ENCODE measurements around the gene TFCP2L1.
"Not testable (repeated sequence)": the region's sequence is repeated elsewhere in the genome, so short reads cannot be mapped to it uniquely, and the experiment has no call there.

TFCP2L1 gene

GRCh38 chr2:121279476-121280220 is 5.4 kb downstream of the TFCP2L1 start:
- Histone ChIP-seq H3K9me3 (ENCODE audit: severe bottlenecking) (no peaks in the 10 kb centered on the region), H3K36me3 (ENCODE audit: low read depth) (no peaks in the 10 kb centered on the region), H3K4me3 (ENCODE audit: severe bottlenecking) (no peak overlapping the region), H3K27ac (ENCODE audit: poor library complexity, severe bottlenecking) (no peak overlapping the region), H3K4me1 (ENCODE audit: insufficient read depth, poor library complexity, severe bottlenecking) (peaks cover 13% of the 10 kb centered on the region), H3K27me3 (ENCODE audit: insufficient read depth, poor library complexity, severe bottlenecking) (no peaks in the 10 kb centered on the region)
- no peak for DNase-seq (ENCODE audit: low spot score)
- TF ChIP-seq CTCF (IDR thresholded peaks at IDR 0.05; ENCODE audit: poor library complexity, severe bottlenecking), result no peak
- no peak for ATAC-seq (ENCODE audit: low read depth)

GRCh38 chr2:121276341-121276740 is 8.7 kb downstream of the TFCP2L1 start:
- Histone ChIP-seq H3K4me3 (ENCODE audit: severe bottlenecking) (no peak overlapping the region), H3K4me1 (ENCODE audit: insufficient read depth, poor library complexity, severe bottlenecking) (no peaks in the 10 kb centered on the region), H3K9me3 (ENCODE audit: severe bottlenecking) (no peaks in the 10 kb centered on the region), H3K27me3 (ENCODE audit: insufficient read depth, poor library complexity, severe bottlenecking) (no peaks in the 10 kb centered on the region), H3K27ac (ENCODE audit: poor library complexity, severe bottlenecking) (no peak overlapping the region), H3K36me3 (ENCODE audit: low read depth) (no peaks in the 10 kb centered on the region)
- no peak for TF ChIP-seq CTCF (IDR thresholded peaks at IDR 0.05; ENCODE audit: poor library complexity, severe bottlenecking)
- ATAC-seq (ENCODE audit: low read depth) (no peak), DNase-seq (ENCODE audit: low spot score) (no peak)

GRCh38 chr2:121273116-121273515 is 11.9 kb downstream of the TFCP2L1 start:
- Histone ChIP-seq H3K27me3 (ENCODE audit: insufficient read depth, poor library complexity, severe bottlenecking) (no peaks in the 10 kb centered on the region), H3K4me3 (ENCODE audit: severe bottlenecking) (no peak overlapping the region), H3K27ac (ENCODE audit: poor library complexity, severe bottlenecking) (no peak overlapping the region), H3K9me3 (ENCODE audit: severe bottlenecking) (no peaks in the 10 kb centered on the region), H3K36me3 (ENCODE audit: low read depth) (no peaks in the 10 kb centered on the region), H3K4me1 (ENCODE audit: insufficient read depth, poor library complexity, severe bottlenecking) (no peaks in the 10 kb centered on the region)
- ATAC-seq (ENCODE audit: low read depth), result no peak
- TF ChIP-seq CTCF (IDR thresholded peaks at IDR 0.05; ENCODE audit: poor library complexity, severe bottlenecking), result no peak
- no peak for DNase-seq (ENCODE audit: low spot score)

DNA sequence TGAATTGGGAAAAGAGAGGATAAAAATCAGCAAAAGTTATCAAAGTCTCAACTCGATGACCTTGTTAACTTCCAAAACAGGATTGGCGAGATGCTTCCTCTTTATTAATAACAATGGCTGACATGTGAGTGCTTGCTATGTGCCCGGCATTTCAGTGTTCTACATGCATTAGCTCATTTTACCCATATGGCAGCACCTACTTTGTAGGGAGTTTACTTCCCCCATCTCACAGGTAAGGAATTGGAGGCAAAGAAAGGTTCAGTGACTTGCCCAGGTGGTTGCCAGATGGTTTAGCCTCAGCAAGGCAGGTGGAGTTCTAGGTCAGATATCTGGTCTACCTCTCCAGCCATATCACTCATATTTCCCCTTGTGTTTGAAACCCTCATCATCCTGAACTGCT is 12.4 kb downstream of the TFCP2L1 start:
- no peaks in the 10 kb centered on the region for H3K27me3 ChIP-seq (ENCODE audit: insufficient read depth, poor library complexity, severe bottlenecking)
- H3K27ac ChIP-seq (ENCODE audit: poor library complexity, severe bottlenecking), result no peak overlapping the region
- no peak for ATAC-seq (ENCODE audit: low read depth)
- H3K4me3 ChIP-seq (ENCODE audit: severe bottlenecking), result no peak overlapping the region
- H3K9me3 ChIP-seq (ENCODE audit: severe bottlenecking), result no peaks in the 10 kb centered on the region
- H3K4me1 ChIP-seq (ENCODE audit: insufficient read depth, poor library complexity, severe bottlenecking), result no peaks in the 10 kb centered on the region
- no peak for TF ChIP-seq CTCF (IDR thresholded peaks at IDR 0.05; ENCODE audit: poor library complexity, severe bottlenecking)
- no peak for DNase-seq (ENCODE audit: low spot score)
- no peaks in the 10 kb centered on the region for H3K36me3 ChIP-seq (ENCODE audit: low read depth)

DNA sequence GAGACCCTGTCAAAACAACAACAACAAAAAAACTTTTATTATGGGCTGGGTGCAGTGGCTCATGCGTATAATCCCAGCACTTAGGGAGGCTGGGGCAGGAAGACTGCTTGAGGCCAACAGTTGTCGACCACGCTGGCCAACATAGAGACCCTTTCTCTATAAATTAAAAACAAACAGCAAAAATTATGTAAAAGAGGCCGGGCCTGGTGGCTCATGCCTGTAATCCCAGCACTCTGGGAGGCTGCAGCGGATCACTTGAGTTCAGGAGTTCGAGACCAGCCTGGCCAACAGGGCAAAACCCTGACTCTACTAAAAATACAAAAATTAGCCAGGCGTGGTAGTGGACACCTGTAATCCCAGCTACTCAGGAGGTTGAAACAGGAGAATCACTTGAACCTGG is 15.6 kb downstream of the TFCP2L1 start:
- not testable (repeated sequence) for ATAC-seq (ENCODE audit: low read depth); H3K4me1 ChIP-seq (ENCODE audit: insufficient read depth, poor library complexity, severe bottlenecking); H3K36me3 ChIP-seq (ENCODE audit: low read depth); H3K9me3 ChIP-seq (ENCODE audit: severe bottlenecking); H3K27me3 ChIP-seq (ENCODE audit: insufficient read depth, poor library complexity, severe bottlenecking); DNase-seq (ENCODE audit: low spot score); H3K27ac ChIP-seq (ENCODE audit: poor library complexity, severe bottlenecking); H3K4me3 ChIP-seq (ENCODE audit: severe bottlenecking)
